NCI-H82 (cell line): ENCODE results near the gene MYO1G.
"Not testable (repeated sequence)": the region's sequence is repeated elsewhere in the genome, so short reads cannot be mapped to it uniquely, and the experiment has no call there.

Experiments used
- DNase-seq: peaks from one replicate; lab custom pipeline; 2025; lab: John Stamatoyannopoulos, UW

Gene MYO1G

GRCh38 chr7:44943631-44944030 is 35.2 kb downstream of the MYO1G start:
- DNase-seq: no peak

GRCh38 chr7:44937426-44937825 is 41.4 kb downstream of the MYO1G start:
- no peak for DNase-seq

- DNase-seq: no peak
Measured at GRCh38 chr7:44936322-44936721, 42.5 kb downstream of the MYO1G start.

DNA sequence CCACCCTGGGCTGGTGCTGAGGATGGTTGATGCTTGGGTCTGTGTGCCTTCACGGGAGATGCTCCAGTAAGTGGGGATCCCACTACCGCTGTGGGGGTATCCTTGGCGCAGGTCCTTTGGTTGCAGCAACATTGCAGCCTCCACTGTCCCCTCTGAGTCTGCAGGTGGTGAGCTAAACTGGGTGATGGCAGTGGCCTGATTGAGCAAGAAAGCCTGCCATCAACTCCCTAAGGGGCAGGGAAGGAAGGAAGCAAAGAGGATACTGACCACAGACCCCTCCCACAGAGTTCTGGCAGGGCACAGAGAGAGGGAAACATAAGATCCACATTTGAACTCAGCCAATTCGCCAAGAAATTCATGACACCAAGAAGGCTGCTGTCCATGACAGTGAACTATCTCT is 43.2 kb downstream of the MYO1G start:
- DNase-seq: no peak

DNA sequence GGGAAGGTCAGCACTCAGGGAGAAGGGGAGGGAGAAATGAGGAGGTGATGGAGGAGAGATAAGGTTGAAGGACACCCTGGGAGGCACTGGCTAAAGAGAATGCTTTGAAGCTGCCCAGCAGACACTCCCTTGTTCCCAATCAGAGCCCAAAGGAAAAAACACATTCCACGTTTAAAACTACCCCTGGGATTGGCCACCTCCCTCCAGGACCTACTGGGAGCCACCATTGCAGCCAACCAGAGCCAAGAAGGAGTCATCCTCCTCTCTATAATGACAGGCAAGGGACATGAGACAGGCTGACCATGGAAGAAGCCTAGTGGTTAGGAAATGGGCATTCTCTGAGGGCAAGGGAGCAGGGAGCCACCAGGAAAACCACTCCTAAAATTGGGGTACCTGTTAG is 43.8 kb downstream of the MYO1G start:
- no peak for DNase-seq

GRCh38 chr7:44934510-44934909 is 44.3 kb downstream of the MYO1G start:
- not testable (repeated sequence) for DNase-seq

- no peak for DNase-seq
Measured at GRCh38 chr7:44930921-44931320, 47.9 kb downstream of the MYO1G start.

GRCh38 chr7:44922351-44922694 is 56.5 kb downstream of the MYO1G start:
- DNase-seq: no peak

DNA sequence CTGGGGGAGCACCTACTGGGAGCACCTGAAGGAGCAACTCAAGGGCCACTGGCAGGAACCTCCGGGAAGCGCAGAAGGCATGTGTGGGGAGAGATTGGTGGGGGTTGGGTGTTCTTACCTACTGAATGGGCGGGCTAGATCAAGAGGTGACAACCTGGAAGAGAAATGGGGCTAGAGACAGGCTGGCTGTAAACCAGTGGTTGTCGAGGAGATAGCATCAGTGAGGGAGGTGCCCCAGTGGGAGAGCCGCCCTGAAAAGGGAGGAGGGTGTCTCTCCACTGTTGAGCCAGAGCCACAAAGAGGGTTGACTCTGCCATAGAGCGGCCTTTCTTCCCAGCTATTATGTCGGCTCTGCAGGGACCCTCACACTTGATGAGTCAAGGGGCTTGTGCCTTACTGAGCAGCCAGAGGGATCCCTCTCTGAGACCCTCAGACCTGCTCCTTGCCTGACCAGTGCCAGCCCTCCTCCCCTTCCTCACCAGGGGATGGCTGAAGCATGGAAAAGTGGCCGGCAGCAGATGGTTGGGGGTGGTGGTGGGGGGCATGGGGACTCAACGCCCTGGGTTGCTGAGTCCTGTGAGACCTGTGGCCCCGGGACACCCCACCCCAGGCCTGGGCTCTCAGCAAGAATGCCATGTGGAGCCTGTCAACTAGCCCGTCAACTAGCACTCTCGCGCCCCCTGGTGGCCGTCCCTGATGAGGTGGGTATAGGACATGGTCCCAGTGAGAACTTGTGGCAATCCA is 57.0 kb downstream of the MYO1G start:
- peak; percentile 83 for DNase-seq

DNA sequence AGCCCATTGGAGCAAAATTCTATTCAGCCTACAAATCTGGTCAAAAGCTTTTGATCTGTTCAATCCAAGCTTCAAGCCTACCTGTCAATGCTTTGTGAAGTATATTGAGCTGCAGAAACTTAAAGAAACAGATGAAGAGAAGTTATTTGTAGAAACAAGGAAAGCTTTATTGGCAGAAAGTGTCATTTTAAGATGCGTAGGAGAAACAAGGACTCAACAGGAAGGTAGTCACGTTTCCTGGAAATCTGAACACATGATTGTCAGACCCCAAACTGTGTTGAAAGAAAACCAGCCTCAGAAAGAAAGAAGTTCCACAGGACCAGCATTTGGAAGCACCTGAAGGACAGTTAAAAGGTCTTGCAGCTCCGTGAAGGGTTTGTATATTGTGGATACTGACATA is 58.7 kb downstream of the MYO1G start:
- DNase-seq: no peak

DNA sequence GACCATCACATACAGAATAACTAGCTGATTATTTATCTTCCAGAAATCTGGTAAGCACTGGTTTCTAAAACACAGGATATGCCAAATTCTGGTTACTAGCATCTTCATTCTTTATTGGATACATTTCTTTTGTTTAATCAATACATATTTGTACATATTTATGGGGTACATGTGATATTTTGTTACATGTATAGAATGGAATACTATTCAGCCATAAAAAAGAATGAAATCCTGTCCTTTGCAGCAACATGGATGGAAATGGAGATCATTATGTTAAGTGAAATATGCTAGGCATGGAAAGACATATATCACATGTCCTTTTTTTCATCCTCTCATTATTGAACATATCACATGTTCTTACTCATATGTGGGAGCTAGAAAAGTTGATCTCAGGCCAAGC is 60.8 kb downstream of the MYO1G start:
- no peak for DNase-seq

GRCh38 chr7:44917465-44917864 is 61.4 kb downstream of the MYO1G start:
- DNase-seq: no peak

DNA sequence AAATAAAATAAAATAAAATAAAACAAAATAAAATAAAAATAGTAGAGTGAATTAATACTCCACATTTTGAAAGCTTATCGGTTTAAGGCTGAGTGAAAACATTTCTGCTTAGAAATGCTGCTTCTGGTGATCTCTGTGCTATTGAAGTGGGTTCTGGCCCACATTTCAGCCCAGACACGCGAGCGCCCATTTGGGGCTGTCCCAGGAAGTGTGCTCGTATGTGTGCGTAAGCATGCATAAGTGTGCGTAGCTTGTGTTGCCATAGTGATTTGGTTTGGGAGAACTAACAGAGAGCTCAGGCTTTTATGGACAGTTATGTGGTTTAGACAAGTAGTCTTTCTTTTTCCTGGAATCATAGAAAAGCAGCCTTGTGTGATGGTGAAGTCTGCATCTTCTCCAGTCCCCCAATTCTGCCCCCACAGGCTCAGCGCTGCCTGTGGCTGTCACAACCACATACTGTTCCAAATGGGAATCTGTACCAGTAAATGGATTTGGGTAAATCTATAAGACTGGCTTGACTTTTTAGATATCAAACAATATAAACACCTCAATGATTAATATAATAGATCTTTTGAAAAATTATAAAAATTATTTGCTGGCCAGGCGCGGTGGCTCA is 63.7 kb downstream of the MYO1G start:
- no peak for DNase-seq

GRCh38 chr7:44912775-44913347 is 66.0 kb downstream of the MYO1G start:
- DNase-seq: no peak
